HFFc6 (cell line): ENCODE data around the gene DVL2. TPM values are rescaled to one million over a fixed set of nuclear protein-coding genes. Genes with fewer than 3 reads are reported as not detected.
A peak's percentile ranks its signal among the peaks of the same experiment; 100 is the strongest.

Source experiments
- DNase-seq: peaks from one replicate; pipeline ENCODE4 v3.0.0-alpha.2; 2018
- H3K27ac Mint-ChIP-seq: 2 replicates; pipeline ENCODE4 v1.8.0; 2020; ENCODE audit warnings: mild to moderate bottlenecking, mixed read lengths
- H3K27me3 Mint-ChIP-seq: 2 replicates; pipeline ENCODE4 v1.8.0; 2021; ENCODE audit warnings: mild to moderate bottlenecking, moderate library complexity, mixed read lengths; ENCODE audit not compliant: insufficient read depth
- H3K36me3 Mint-ChIP-seq: 2 replicates; pipeline ENCODE4 v1.8.0; 2021; ENCODE audit warnings: low read depth, mixed read lengths
- H3K4me1 Mint-ChIP-seq: 2 replicates; pipeline ENCODE4 v1.8.0; 2020; ENCODE audit warnings: low read depth, mixed read lengths
- H3K4me3 Mint-ChIP-seq: 2 replicates; pipeline ENCODE4 v1.8.0; 2020; ENCODE audit warnings: mild to moderate bottlenecking, moderate library complexity, mixed read lengths
- H3K9me3 Mint-ChIP-seq: 2 replicates; pipeline ENCODE4 v1.8.0; 2020; ENCODE audit warnings: mild to moderate bottlenecking, mixed read lengths
- CTCF ChIP-seq: fragments of 200-600 bp; sonication (generic); IDR thresholded peaks from 2 replicates; pipeline ENCODE4 v1.5.0; 2021; ENCODE audit warnings: antibody characterized with exemption, mild to moderate bottlenecking
- microRNA-seq: library from miRNA; unstranded; fragments of <30 nt; microRNA quantifications from one replicate; pipeline ENCODE4, GENCODE V29; 2019
- total RNA-seq, 6 experiments: library from RNA; stranded (reverse); fragmentation: NEBNext Ultra II Directional; extraction: Animal tissue kit (Norgen Biotek cat#: 25700); gene quantifications; 2 replicates in 1 of 6; 3 replicates in 5 of 6; pipeline ENCODE4 v1.2.3, GENCODE V29; 2021

The DVL2 gene
- total RNA-seq, 6 experiments from 2014 or later, result 24.9 to 29.1 (median 27.0) TPM

DNA sequence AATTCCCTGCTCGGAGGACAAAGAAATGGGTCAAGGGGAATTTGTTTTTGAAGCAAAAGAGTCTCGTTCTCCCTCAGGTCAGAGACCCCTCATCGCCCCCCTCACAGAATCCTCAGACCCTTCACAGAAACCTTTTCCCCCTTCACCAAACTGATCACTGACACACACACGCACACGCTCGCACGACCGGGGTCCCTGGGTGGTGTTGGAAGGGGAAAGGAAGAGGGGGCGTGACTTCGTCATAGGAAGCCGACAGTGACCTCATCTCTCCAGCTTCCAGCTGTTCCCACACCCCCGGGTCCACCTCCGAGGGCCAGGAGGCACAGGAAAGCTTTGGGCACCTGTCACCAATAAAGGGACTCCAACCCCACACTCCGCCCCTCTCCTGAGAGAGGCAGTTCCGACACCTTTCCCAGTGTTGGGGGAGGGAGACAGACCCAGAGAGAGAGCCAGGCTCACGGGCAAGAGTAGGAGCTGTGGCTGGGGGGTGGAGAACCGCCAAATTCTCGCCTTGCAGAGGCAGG, 56.3 kb downstream of the DVL2 start:
- Mint-ChIP-seq H3K4me3 (no peak overlapping the region), H3K27me3 (peaks cover 17% of the 10 kb centered on the region), H3K9me3 (no peaks in the 10 kb centered on the region), H3K4me1 (no peaks in the 10 kb centered on the region; the same call in 1 of the 2 replicates), H3K27ac (peak overlapping the region; percentile 56), H3K36me3 (no peaks in the 10 kb centered on the region)
- TF ChIP-seq CTCF, result no peak
- no peak for DNase-seq

- peak; percentile 91 for TF ChIP-seq CTCF
- peak overlapping the region; percentile 56 for H3K27ac Mint-ChIP-seq
- H3K4me1 Mint-ChIP-seq, result no peaks in the 10 kb centered on the region; the same call in 1 of the 2 replicates
- H3K9me3 Mint-ChIP-seq, result no peaks in the 10 kb centered on the region
- peaks cover 17% of the 10 kb centered on the region for H3K27me3 Mint-ChIP-seq
- H3K4me3 Mint-ChIP-seq, result no peak overlapping the region
- peak; percentile 42 for DNase-seq
- H3K36me3 Mint-ChIP-seq, result no peaks in the 10 kb centered on the region
These were observed 56.9 kb downstream of the DVL2 start for GRCh38 chr17:7177191-7177953.

DNA sequence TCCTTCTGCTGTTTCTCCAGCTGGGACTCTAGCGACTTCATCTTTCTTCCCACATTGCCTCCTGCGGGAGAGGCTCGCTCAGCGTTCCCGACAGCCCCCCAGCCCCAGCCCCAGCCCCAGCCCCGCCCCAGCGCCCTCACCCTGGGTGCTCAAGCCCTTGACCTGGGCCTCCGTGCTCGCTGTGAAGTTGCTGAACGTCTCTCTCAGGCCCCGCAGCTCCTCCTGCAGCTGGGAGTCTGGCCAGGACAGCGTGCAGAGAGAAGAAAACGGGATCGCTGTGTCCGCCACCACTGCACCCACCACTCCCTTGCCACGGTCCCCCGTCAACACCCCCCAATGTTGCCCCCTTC, 57.5 kb downstream of the DVL2 start:
- H3K27me3 Mint-ChIP-seq, result peaks cover 17% of the 10 kb centered on the region
- no peak for TF ChIP-seq CTCF
- no peaks in the 10 kb centered on the region; the same call in 1 of the 2 replicates for H3K4me1 Mint-ChIP-seq
- H3K27ac Mint-ChIP-seq, result no peak overlapping the region
- no peaks in the 10 kb centered on the region for H3K36me3 Mint-ChIP-seq
- no peak for DNase-seq
- no peaks in the 10 kb centered on the region for H3K9me3 Mint-ChIP-seq
- H3K4me3 Mint-ChIP-seq, result no peak overlapping the region

DNA sequence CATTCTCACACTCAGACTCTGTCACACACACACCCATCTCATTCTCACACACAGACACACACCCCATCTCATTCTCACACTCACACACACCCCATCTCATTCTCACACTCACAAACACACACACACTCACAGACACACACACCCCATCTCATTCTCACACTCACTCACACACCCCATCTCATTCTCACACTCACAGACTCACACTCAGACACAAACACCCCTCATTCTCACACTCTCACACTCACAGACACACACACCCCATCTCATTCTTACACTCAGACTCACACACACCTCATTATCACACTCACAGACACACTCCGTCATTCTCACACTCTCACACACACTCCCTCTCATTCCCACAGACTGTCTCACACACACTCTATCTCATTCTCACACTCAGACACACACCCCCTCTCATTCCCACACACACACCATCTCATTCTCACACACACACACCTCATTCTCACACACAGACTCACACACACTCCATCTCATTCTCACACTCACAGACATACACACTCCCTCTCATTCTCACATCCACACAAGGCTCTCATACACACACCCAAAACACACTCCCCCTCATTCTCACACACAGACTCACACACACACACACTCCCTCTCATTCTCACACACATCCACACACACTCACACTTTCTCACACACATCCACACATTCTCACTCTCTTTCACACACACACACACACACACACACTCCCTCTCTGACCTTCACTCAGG, 58.0 kb downstream of the DVL2 start:
- no peak for TF ChIP-seq CTCF
- peaks cover 2% of the 10 kb centered on the region; the same call in 1 of the 2 replicates for H3K4me1 Mint-ChIP-seq
- H3K9me3 Mint-ChIP-seq, result no peaks in the 10 kb centered on the region
- peaks cover 17% of the 10 kb centered on the region for H3K27me3 Mint-ChIP-seq
- H3K36me3 Mint-ChIP-seq, result no peaks in the 10 kb centered on the region
- H3K4me3 Mint-ChIP-seq, result no peak overlapping the region
- H3K27ac Mint-ChIP-seq, result no peak overlapping the region
- no peak for DNase-seq

Small RNA genes lying within 50 kb of the gene (microRNA-seq; reads per million reads assigned to microRNA genes)
- 3,089 reads per million, percentile 84 among the genes with 10 or more reads in this experiment for gene MIR324

Other genes with a start within 250 kb of the DVL2 start
- not detected for gene ALOX12, start 238.5 kb downstream of the DVL2 start, total RNA-seq
- 100 to 1,000 TPM; 286 to 382 (median 343) TPM for gene RNASEK, start 221.9 kb downstream of the DVL2 start, total RNA-seq
- gene BCL6B, start 211.5 kb downstream of the DVL2 start, total RNA-seq, result not detected
- 1 to 10 TPM; 1.6 to 3.4 (median 1.9) TPM for gene SLC16A13, start 198.5 kb downstream of the DVL2 start, total RNA-seq
- not detected for gene SLC16A11, start 190.4 kb downstream of the DVL2 start, total RNA-seq
- not detected for gene CLEC10A, start 154.3 kb downstream of the DVL2 start, total RNA-seq
- gene ASGR2, start 119.7 kb downstream of the DVL2 start, total RNA-seq, result not detected
- 1 to 10 TPM in 2 of 6 experiments, under 1 TPM in 4; 0.71 to 1.4 (median 0.83) TPM for gene ASGR1, start 55.1 kb downstream of the DVL2 start, total RNA-seq
- gene DLG4, start 14.7 kb downstream of the DVL2 start, total RNA-seq, result 10 to 100 TPM; 27.8 to 34.3 (median 28.1) TPM
- 100 to 1,000 TPM; 378 to 463 (median 405) TPM for gene ACADVL, start 14.6 kb downstream of the DVL2 start, total RNA-seq
- gene PHF23, start 4.9 kb upstream of the DVL2 start, total RNA-seq, result 10 to 100 TPM; 57.0 to 75.0 (median 68.2) TPM
- 100 to 1,000 TPM; 399 to 470 (median 426) TPM for gene GABARAP, start 7.9 kb upstream of the DVL2 start, total RNA-seq
- gene CTDNEP1, start 17.2 kb upstream of the DVL2 start, total RNA-seq, result 100 to 1,000 TPM; 127 to 168 (median 146) TPM
- 10 to 100 TPM; 28.7 to 36.1 (median 34.0) TPM for gene ELP5, start 17.7 kb upstream of the DVL2 start, total RNA-seq
- 1 to 10 TPM in 4 of 6 experiments, under 1 TPM in 2; 0.43 to 3.0 (median 1.7) TPM for gene CLDN7, start 28.0 kb upstream of the DVL2 start, total RNA-seq
- under 1 TPM in 5 of 6 experiments, not detected in 1; 0.07 to 0.09 (median 0.09) TPM for gene SLC2A4, start 47.2 kb upstream of the DVL2 start, total RNA-seq
- gene YBX2, start 60.1 kb upstream of the DVL2 start, total RNA-seq, result not detected
- gene EIF5A, start 73.1 kb upstream of the DVL2 start, total RNA-seq, result 1,000 to 10,000 TPM; 1,011 to 1,116 (median 1,072) TPM
- gene GPS2, start 80.8 kb upstream of the DVL2 start, total RNA-seq, result 10 to 100 TPM; 34.7 to 45.2 (median 40.7) TPM
- 10 to 100 TPM; 18.7 to 24.6 (median 20.4) TPM for gene NEURL4, start 94.8 kb upstream of the DVL2 start, total RNA-seq
- 1 to 10 TPM; 3.2 to 6.4 (median 4.9) TPM for gene ACAP1, start 102.0 kb upstream of the DVL2 start, total RNA-seq
- gene KCTD11, start 117.6 kb upstream of the DVL2 start, total RNA-seq, result 10 to 100 TPM; 11.2 to 14.5 (median 12.6) TPM
- gene TMEM95, start 120.6 kb upstream of the DVL2 start, total RNA-seq, result not detected
- under 1 TPM; 0.20 to 0.41 (median 0.26) TPM for gene TNK1, start 146.6 kb upstream of the DVL2 start, total RNA-seq
- gene PLSCR3, start 160.0 kb upstream of the DVL2 start, total RNA-seq, result 100 to 1,000 TPM in 1 of 6 experiments, 10 to 100 TPM in 5; 85.6 to 114 (median 98.5) TPM
- gene TMEM256, start 169.6 kb upstream of the DVL2 start, total RNA-seq, result 10 to 100 TPM; 52.2 to 79.1 (median 72.3) TPM
- 10 to 100 TPM; 41.3 to 57.3 (median 46.2) TPM for gene NLGN2, start 173.3 kb upstream of the DVL2 start, total RNA-seq
- gene SPEM1, start 185.8 kb upstream of the DVL2 start, total RNA-seq, result not detected
- not detected for gene SPEM2, start 191.1 kb upstream of the DVL2 start, total RNA-seq
- not detected for gene SPEM3, start 194.3 kb upstream of the DVL2 start, total RNA-seq
- gene TMEM102, start 200.9 kb upstream of the DVL2 start, total RNA-seq, result 1 to 10 TPM; 2.2 to 2.9 (median 2.8) TPM
- gene FGF11, start 205.0 kb upstream of the DVL2 start, total RNA-seq, result under 1 TPM in 3 of 6 experiments, not detected in 3; 0.10 to 0.31 (median 0.24) TPM
- 1 to 10 TPM; 2.0 to 2.8 (median 2.4) TPM for gene CHRNB1, start 210.5 kb upstream of the DVL2 start, total RNA-seq
- 10 to 100 TPM; 62.7 to 75.9 (median 68.6) TPM for gene ZBTB4, start 245.1 kb upstream of the DVL2 start, total RNA-seq
- gene SLC35G6, start 246.9 kb upstream of the DVL2 start, total RNA-seq, result not detected
- gene POLR2A, start 249.8 kb upstream of the DVL2 start, total RNA-seq, result 100 to 1,000 TPM; 111 to 127 (median 118) TPM